Measurements from ENCODE around the gene PRKACG.

GRCh38 chr9:68975365-68976043, 38.4 kb downstream of the PRKACG start:
- TF ChIP-seq, protein P1, sequence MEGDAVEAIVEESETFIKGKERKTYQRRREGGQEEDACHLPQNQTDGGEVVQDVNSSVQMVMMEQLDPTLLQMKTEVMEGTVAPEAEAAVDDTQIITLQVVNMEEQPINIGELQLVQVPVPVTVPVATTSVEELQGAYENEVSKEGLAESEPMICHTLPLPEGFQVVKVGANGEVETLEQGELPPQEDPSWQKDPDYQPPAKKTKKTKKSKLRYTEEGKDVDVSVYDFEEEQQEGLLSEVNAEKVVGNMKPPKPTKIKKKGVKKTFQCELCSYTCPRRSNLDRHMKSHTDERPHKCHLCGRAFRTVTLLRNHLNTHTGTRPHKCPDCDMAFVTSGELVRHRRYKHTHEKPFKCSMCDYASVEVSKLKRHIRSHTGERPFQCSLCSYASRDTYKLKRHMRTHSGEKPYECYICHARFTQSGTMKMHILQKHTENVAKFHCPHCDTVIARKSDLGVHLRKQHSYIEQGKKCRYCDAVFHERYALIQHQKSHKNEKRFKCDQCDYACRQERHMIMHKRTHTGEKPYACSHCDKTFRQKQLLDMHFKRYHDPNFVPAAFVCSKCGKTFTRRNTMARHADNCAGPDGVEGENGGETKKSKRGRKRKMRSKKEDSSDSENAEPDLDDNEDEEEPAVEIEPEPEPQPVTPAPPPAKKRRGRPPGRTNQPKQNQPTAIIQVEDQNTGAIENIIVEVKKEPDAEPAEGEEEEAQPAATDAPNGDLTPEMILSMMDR (IDR thresholded peaks at IDR 0.05; ENCODE audit: poor library complexity, severe bottlenecking) = no peak
- TF ChIP-seq EP300 (conservative IDR thresholded peaks at IDR 0.05; ENCODE audit: poor library complexity, severe bottlenecking) = no peak
- no peak for TF ChIP-seq TAF1 (IDR thresholded peaks at IDR 0.05; ENCODE audit: low read depth)
- TF ChIP-seq EZH2 (IDR thresholded peaks at IDR 0.05; ENCODE audit: borderline replicate concordance, insufficient read depth, low read length, poor library complexity, severe bottlenecking) = no peak
- no peak for TF ChIP-seq POLR2AphosphoS5 (IDR thresholded peaks at IDR 0.05)

All from neural cell (in vitro differentiated cells).